Activated CD8-positive, alpha-beta T cell treated with anti-CD3 and anti-CD28 coated beads, Interleukin-2, amount 10 ng/mL, durations not matched to agents 7 days and 5 days (primary cell): ENCODE data around the gene MKNK1. TPM values are rescaled to one million over a fixed set of nuclear protein-coding genes. Genes with fewer than 3 reads are reported as not detected.

ENCODE experiments used
- ATAC-seq: fragments of 150-1000 bp; cut with Tn5 transposase; one replicate; pipeline ENCODE4 v1.10.0; 2021; ENCODE audit warnings: moderate library complexity
- CTCF ChIA-PET: fragments of 350-600 bp; sonication (Branson Sonifier 250); formaldehyde crosslinking; loops from one replicate; lab custom pipeline; 2021; ENCODE audit warnings: antibody characterized with exemption; lab: Charles Lee
- POLR2A ChIA-PET: fragments of 350-600 bp; sonication (Branson Sonifier 250); formaldehyde crosslinking; loops from one replicate; lab custom pipeline; 2021; ENCODE audit warnings: antibody characterized with exemption; lab: Charles Lee
- DNase-seq: peaks from one replicate; pipeline ENCODE4 v3.0.0-alpha.2; 2020
- H3K27ac Mint-ChIP-seq: one replicate; pipeline ENCODE4 v1.8.0; 2021; ENCODE audit warnings: mild to moderate bottlenecking, mixed read lengths
- H3K27me3 Mint-ChIP-seq: one replicate; pipeline ENCODE4 v1.8.0; 2021; ENCODE audit warnings: low read depth, mixed read lengths
- H3K36me3 Mint-ChIP-seq: one replicate; pipeline ENCODE4 v1.8.0; 2021; ENCODE audit warnings: low read depth, mixed read lengths
- H3K4me1 Mint-ChIP-seq: one replicate; pipeline ENCODE4 v1.8.0; 2021; ENCODE audit warnings: low read depth, mixed read lengths
- H3K4me3 Mint-ChIP-seq: one replicate; pipeline ENCODE4 v1.8.0; 2021; ENCODE audit warnings: mild to moderate bottlenecking, mixed read lengths
- H3K9me3 Mint-ChIP-seq: one replicate; pipeline ENCODE4 v1.8.0; 2022; ENCODE audit warnings: mixed read lengths; ENCODE audit not compliant: insufficient read depth
- total RNA-seq, 2 experiments: library from RNA; stranded (reverse); gene quantifications; one replicate each; pipeline ENCODE4 v1.2.3, GENCODE V29; 2021

The MKNK1 gene
- total RNA-seq, 2 experiments from 2014 or later: 68.9 to 72.3 TPM

DNA sequence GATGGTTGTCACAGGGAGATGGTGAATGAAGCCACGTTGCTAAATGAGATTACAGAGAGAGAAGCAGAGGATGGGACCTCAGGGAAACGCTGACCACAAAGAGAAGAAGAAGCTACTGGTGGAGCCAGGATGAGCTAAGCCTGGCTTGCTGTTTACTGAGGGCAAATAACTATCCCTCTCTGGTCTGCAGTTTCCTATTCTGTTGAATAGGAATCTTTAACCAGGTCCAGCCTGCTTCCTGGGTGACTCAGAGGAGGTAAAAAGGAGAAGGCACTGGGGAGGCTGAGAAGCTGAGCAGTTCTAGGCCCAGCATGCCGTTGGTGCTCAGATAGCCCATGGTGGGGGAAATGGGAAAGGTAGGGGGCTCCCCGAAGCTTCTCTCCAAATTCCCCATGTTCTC lies 84.9 kb downstream of the MKNK1 start:
- ChIA-PET CTCF (interaction anchor here (1.9 to 5.5 kb wide), 2 partner anchors 10 to 72 kb away, joined by 8 to 22 read pairs; no protein-coding TSS in a partner anchor), POLR2A (interaction anchor here (0.8 kb wide), 1 partner anchor 10 kb away, joined by 3 read pairs; no protein-coding TSS in a partner anchor)
- peaks cover 29% of the 10 kb centered on the region for H3K27me3 Mint-ChIP-seq
- H3K36me3 Mint-ChIP-seq: no peaks in the 10 kb centered on the region
- H3K27ac Mint-ChIP-seq: no peak overlapping the region
- no peak overlapping the region for H3K4me3 Mint-ChIP-seq
- peaks cover 17% of the 10 kb centered on the region for H3K4me1 Mint-ChIP-seq
- DNase-seq (no peak), ATAC-seq (no peak)
- no peaks in the 10 kb centered on the region for H3K9me3 Mint-ChIP-seq

DNA sequence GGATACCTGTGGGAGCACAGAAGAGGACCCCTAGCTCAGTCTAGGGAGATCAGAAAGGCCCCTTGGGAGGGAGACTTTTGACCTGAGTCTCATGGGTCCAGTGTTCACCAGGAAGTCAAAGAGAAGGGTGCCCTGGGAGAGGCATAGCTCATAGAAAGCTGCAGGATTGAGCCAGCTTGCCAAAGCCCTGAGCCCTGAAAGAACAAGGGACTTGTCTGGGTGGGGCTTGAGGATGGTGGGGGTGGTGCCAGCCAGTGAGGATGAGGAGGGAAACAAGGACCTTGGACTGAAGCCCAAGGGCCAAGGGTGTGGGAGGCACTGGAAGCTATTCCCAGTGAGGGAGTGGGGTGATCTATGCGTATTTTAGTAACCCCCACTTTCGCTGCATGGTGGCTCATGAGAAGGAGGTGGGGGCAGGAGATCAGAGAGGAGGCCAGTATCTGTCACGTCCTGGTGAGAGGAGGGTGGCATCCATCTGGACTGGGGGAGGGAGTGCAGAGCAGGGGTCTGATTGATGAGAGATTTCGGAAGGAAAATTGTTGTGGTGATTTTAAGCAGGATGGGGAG lies 86.1 kb downstream of the MKNK1 start:
- H3K36me3 Mint-ChIP-seq: no peaks in the 10 kb centered on the region
- H3K4me3 Mint-ChIP-seq: no peak overlapping the region
- ChIA-PET POLR2A (interaction anchor here (0.6 kb wide), 1 partner anchor 16 kb away, joined by 4 read pairs; no protein-coding TSS in a partner anchor), CTCF (interaction anchor here (1.9 to 5.5 kb wide), 2 partner anchors 12 to 71 kb away, joined by 8 to 22 read pairs; no protein-coding TSS in a partner anchor)
- ATAC-seq (no peak), DNase-seq (no peak)
- H3K27me3 Mint-ChIP-seq: peaks cover 31% of the 10 kb centered on the region
- H3K27ac Mint-ChIP-seq: no peak overlapping the region
- peaks cover 17% of the 10 kb centered on the region for H3K4me1 Mint-ChIP-seq
- H3K9me3 Mint-ChIP-seq: no peaks in the 10 kb centered on the region

GRCh38 chr1:46517010-46517600 lies 87.0 kb downstream of the MKNK1 start:
- CTCF ChIA-PET: interaction anchor here (5.5 kb wide), 1 partner anchor 13 kb away, joined by 22 read pairs; no protein-coding TSS in a partner anchor
- no peak overlapping the region for H3K27ac Mint-ChIP-seq
- H3K27me3 Mint-ChIP-seq: peaks cover 31% of the 10 kb centered on the region
- no peak for DNase-seq
- no peaks in the 10 kb centered on the region for H3K36me3 Mint-ChIP-seq
- no peaks in the 10 kb centered on the region for H3K9me3 Mint-ChIP-seq
- no peak for ATAC-seq
- H3K4me1 Mint-ChIP-seq: peaks cover 10% of the 10 kb centered on the region
- POLR2A ChIA-PET: interaction anchor here (0.6 kb wide), 1 partner anchor 17 kb away, joined by 4 read pairs; no protein-coding TSS in a partner anchor
- H3K4me3 Mint-ChIP-seq: no peak overlapping the region

- ChIA-PET POLR2A (no interaction called here), CTCF (interaction anchor here (5.5 kb wide), 1 partner anchor 13 kb away, joined by 22 read pairs; no protein-coding TSS in a partner anchor)
- Mint-ChIP-seq H3K4me3 (no peak overlapping the region), H3K27me3 (peaks cover 31% of the 10 kb centered on the region), H3K27ac (no peak overlapping the region), H3K4me1 (peaks cover 5% of the 10 kb centered on the region), H3K9me3 (no peaks in the 10 kb centered on the region), H3K36me3 (no peaks in the 10 kb centered on the region)
- ATAC-seq (no peak), DNase-seq (no peak)
These were observed 87.7 kb downstream of the MKNK1 start for GRCh38 chr1:46516200-46516950.

DNA sequence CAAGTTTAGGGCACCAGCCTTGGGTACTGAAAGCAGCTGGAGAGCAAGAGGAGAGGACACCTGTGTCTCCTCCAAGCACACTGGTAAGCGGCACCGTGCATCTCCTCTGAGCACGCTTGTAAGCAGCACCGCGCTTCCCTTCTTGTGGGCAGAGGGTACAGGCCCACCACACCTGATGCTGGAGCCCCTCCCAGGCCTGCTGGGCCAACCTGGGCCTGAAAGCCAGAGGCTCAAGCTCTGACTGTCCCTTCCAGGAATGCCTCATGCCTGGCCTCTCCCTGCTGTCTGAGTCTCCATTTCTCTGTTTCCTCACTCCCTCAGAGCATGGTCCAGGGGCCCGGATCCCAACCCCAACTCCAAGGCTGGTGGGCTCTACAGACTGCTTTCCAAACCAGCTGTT lies 88.5 kb downstream of the MKNK1 start:
- Mint-ChIP-seq H3K27ac (no peak overlapping the region), H3K36me3 (no peaks in the 10 kb centered on the region), H3K4me1 (no peaks in the 10 kb centered on the region), H3K4me3 (no peak overlapping the region), H3K27me3 (peaks cover 31% of the 10 kb centered on the region), H3K9me3 (no peaks in the 10 kb centered on the region)
- ChIA-PET CTCF (interaction anchor here (1.0 to 5.5 kb wide), 2 partner anchors 14 to 74 kb away, joined by 3 to 22 read pairs; no protein-coding TSS in a partner anchor), POLR2A (no interaction called here)
- DNase-seq (no peak), ATAC-seq (no peak)

DNA sequence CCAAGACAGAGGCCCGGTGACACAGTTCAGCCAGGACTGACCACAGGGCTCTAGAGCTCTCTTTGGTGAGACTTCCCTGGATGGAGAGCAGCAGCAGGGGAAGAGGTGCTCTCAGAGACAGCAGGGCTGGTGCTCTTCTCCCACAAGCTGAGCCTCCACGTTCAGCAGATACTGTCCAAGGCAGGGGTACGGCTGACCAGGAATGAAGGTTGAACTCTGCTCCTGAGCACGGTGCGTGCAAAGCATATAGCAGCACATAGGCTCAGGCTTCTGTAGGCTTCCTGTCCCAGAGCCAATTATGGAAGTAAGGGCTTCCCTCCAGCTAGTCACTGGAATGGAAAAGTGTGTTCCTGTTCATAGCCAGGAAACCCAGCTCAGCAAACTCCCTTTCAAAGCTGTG lies 90.5 kb downstream of the MKNK1 start:
- DNase-seq: no peak
- Mint-ChIP-seq H3K27me3 (peaks cover 29% of the 10 kb centered on the region), H3K27ac (no peak overlapping the region), H3K4me1 (no peaks in the 10 kb centered on the region), H3K36me3 (no peaks in the 10 kb centered on the region), H3K9me3 (no peaks in the 10 kb centered on the region), H3K4me3 (no peak overlapping the region)
- ChIA-PET POLR2A (no interaction called here), CTCF (interaction anchor here (1.2 to 1.7 kb wide), 2 partner anchors 14 to 71 kb away, joined by 3 to 5 read pairs; no protein-coding TSS in a partner anchor)
- ATAC-seq: no peak

GRCh38 chr1:46512792-46513190 lies 91.3 kb downstream of the MKNK1 start:
- H3K9me3 Mint-ChIP-seq: no peaks in the 10 kb centered on the region
- POLR2A ChIA-PET: no interaction called here
- CTCF ChIA-PET: interaction anchor here (1.2 to 1.7 kb wide), 2 partner anchors 15 to 71 kb away, joined by 3 to 5 read pairs; no protein-coding TSS in a partner anchor
- ATAC-seq (no peak), DNase-seq (no peak)
- H3K27me3 Mint-ChIP-seq: peaks cover 23% of the 10 kb centered on the region
- H3K36me3 Mint-ChIP-seq: no peaks in the 10 kb centered on the region
- H3K27ac Mint-ChIP-seq: no peak overlapping the region
- H3K4me1 Mint-ChIP-seq: no peaks in the 10 kb centered on the region
- H3K4me3 Mint-ChIP-seq: no peak overlapping the region

GRCh38 chr1:46512135-46512791 lies 91.8 kb downstream of the MKNK1 start:
- DNase-seq: no peak
- H3K36me3 Mint-ChIP-seq: no peaks in the 10 kb centered on the region
- peaks cover 22% of the 10 kb centered on the region for H3K27me3 Mint-ChIP-seq
- no peaks in the 10 kb centered on the region for H3K4me1 Mint-ChIP-seq
- H3K9me3 Mint-ChIP-seq: no peaks in the 10 kb centered on the region
- ATAC-seq: no peak
- ChIA-PET CTCF (interaction anchor here (1.7 kb wide), 1 partner anchor 70 kb away, joined by 5 read pairs; no protein-coding TSS in a partner anchor), POLR2A (no interaction called here)
- no peak overlapping the region for H3K27ac Mint-ChIP-seq
- no peak overlapping the region for H3K4me3 Mint-ChIP-seq

GRCh38 chr1:46510998-46511365 lies 93.1 kb downstream of the MKNK1 start:
- CTCF ChIA-PET: interaction anchor here (1.2 kb wide), 1 partner anchor 19 kb away, joined by 4 read pairs; no protein-coding TSS in a partner anchor
- H3K36me3 Mint-ChIP-seq: no peaks in the 10 kb centered on the region
- ATAC-seq: no peak
- no peak overlapping the region for H3K27ac Mint-ChIP-seq
- H3K27me3 Mint-ChIP-seq: peaks cover 13% of the 10 kb centered on the region
- POLR2A ChIA-PET: no interaction called here
- H3K4me3 Mint-ChIP-seq: no peak overlapping the region
- H3K9me3 Mint-ChIP-seq: no peaks in the 10 kb centered on the region
- no peak for DNase-seq
- no peaks in the 10 kb centered on the region for H3K4me1 Mint-ChIP-seq

DNA sequence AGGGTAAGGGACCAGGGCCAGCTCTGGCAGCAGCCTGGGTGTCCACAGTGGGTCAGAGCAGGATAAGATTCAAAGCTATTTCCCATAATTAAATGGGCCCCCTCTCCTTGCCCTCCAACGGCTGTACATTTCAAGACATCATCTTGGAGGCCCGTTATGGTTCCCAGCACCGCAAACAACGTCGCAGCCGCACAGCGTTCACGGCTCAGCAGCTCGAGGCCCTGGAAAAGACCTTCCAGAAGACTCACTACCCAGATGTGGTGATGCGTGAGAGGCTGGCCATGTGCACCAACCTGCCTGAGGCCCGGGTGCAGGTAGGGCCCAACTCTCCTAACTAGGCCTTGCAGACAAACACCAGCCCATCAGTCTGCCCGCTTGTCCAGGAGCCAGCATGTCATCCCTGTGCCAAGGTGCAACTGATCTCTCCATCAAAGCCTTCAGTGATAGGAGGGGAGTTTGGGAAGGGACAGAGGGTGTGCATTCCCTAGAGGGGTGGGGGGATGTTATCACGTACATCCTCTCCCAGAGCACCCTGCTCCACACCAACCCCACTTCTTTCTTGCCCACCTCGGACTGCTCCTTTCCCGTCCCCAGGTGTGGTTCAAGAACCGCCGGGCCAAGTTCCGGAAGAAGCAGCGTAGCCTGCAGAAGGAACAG lies 93.6 kb downstream of the MKNK1 start:
- ATAC-seq (no peak), DNase-seq (no peak)
- no peak overlapping the region for H3K4me3 Mint-ChIP-seq
- H3K27me3 Mint-ChIP-seq: peaks cover 10% of the 10 kb centered on the region
- no peaks in the 10 kb centered on the region for H3K36me3 Mint-ChIP-seq
- H3K27ac Mint-ChIP-seq: no peak overlapping the region
- no peaks in the 10 kb centered on the region for H3K4me1 Mint-ChIP-seq
- no peaks in the 10 kb centered on the region for H3K9me3 Mint-ChIP-seq
- POLR2A ChIA-PET: no interaction called here
- CTCF ChIA-PET: interaction anchor here (1.2 kb wide), 1 partner anchor 19 kb away, joined by 4 read pairs; no protein-coding TSS in a partner anchor

GRCh38 chr1:46508757-46509156 lies 95.3 kb downstream of the MKNK1 start:
- Mint-ChIP-seq H3K4me1 (no peaks in the 10 kb centered on the region), H3K27ac (no peak overlapping the region), H3K36me3 (no peaks in the 10 kb centered on the region), H3K9me3 (no peaks in the 10 kb centered on the region), H3K4me3 (no peak overlapping the region), H3K27me3 (peaks cover 7% of the 10 kb centered on the region)
- ChIA-PET CTCF (no interaction called here), POLR2A (no interaction called here)
- DNase-seq (no peak), ATAC-seq (no peak)
